Gastroesophageal sphincter (tissue), 4 donors: Measurements from ENCODE around the gene DEPDC1B. TPM values are rescaled to one million over a fixed set of nuclear protein-coding genes. Genes with fewer than 3 reads are reported as not detected.

Source experiments
- ATAC-seq: fragments of 150-250 bp; one replicate; pipeline ENCODE4 v1.9.1; 2016; ENCODE audit warnings: mild to moderate bottlenecking, moderate library complexity
- H3K27ac ChIP-seq, 4 donors: fragments of 200-600 bp; sonication (generic) in 3 of 4; 1 replicate in 3 of 4; 2 replicates in 1 of 4; pipeline ENCODE4 v1.5.1; 2016 to 2019
- H3K27me3 ChIP-seq: fragments of 200-600 bp; sonication (generic); one replicate; pipeline ENCODE4 v1.5.1; 2019
- H3K36me3 ChIP-seq, 2 donors: fragments of 200-600 bp; sonication (generic); one replicate each; pipeline ENCODE4 v1.5.1; 2019; ENCODE audit warnings: control low read depth in 1 of 2
- H3K4me1 ChIP-seq, 3 donors: fragments of 200-600 bp; sonication (generic); 1 replicate in 2 of 3; 2 replicates in 1 of 3; pipeline ENCODE4 v1.5.1; 2016 to 2019; ENCODE audit warnings: control low read depth in 2 of 3
- H3K4me3 ChIP-seq, 2 donors: fragments of 200-600 bp; sonication (generic); one replicate each; pipeline ENCODE4 v1.5.1; 2019; ENCODE audit warnings: mild to moderate bottlenecking in 1 of 2, moderate library complexity in 1 of 2
- H3K9me3 ChIP-seq, 3 donors: fragments of 200-600 bp; sonication (generic); one replicate each; pipeline ENCODE4 v1.5.1; 2017 to 2019; ENCODE audit warnings: control low read depth in 2 of 3
- CTCF ChIP-seq, 4 experiments: fragments of 200-600 bp in 2 of 4; fragments of 450-650 bp in 2 of 4; sonication (generic) in 1 of 4; IDR thresholded peaks; one replicate each; pipeline ENCODE4 v1.5.1; 2017 to 2019; ENCODE audit warnings: antibody characterized with exemption in 4 of 4, mild to moderate bottlenecking in 2 of 4, moderate library complexity in 2 of 4
- EP300 ChIP-seq: sonication (generic); formaldehyde crosslinking; IDR thresholded peaks from one replicate; pipeline ENCODE4 v1.6.1; 2017; ENCODE audit warnings: antibody characterized with exemption, mild to moderate bottlenecking
- POLR2A ChIP-seq, 2 donors: fragments of 450-650 bp; IDR thresholded peaks; one replicate each; pipeline ENCODE4 v1.6.1; 2017; ENCODE audit warnings: antibody characterized with exemption in 2 of 2, mild to moderate bottlenecking in 2 of 2, moderate library complexity in 1 of 2
- POLR2AphosphoS5 ChIP-seq: sonication (generic); formaldehyde crosslinking; IDR thresholded peaks from one replicate; pipeline ENCODE4 v1.6.1; 2017; ENCODE audit warnings: antibody characterized with exemption
- WGBS, 2 donors: methylation state at CpG; one replicate each; pipeline ENCODE4 v1.1.5; 2018; ENCODE audit warnings: low coverage in 1 of 2; 5-methylcytosine and 5-hydroxymethylcytosine counted together
- total RNA-seq, 4 donors: library from RNA; depleted of rRNA; stranded (reverse); fragments of >200 nt; gene quantifications; one replicate each; pipeline ENCODE4 v1.1.0, GENCODE V29; 2016

Gene DEPDC1B
- total RNA-seq, 4 donors from 2014 or later, result 0.62 to 0.69 TPM; not detected in 2

GRCh38 chr5:60698336-60698735, 1.6 kb downstream of the DEPDC1B start:
- no peak for ATAC-seq
- Histone ChIP-seq H3K27me3 (no peaks in the 10 kb centered on the region), H3K4me3 (no peak overlapping the region), H3K36me3 (no peaks in the 10 kb centered on the region), H3K27ac (no peak overlapping the region), H3K4me1 (peaks cover 0 to 18% (median 3%) of the 10 kb centered on the region in 3 donors), H3K9me3 (no peaks in the 10 kb centered on the region)
- WGBS, 2 donors, result 88 to 90% methylated on average over 3 to 4 of the region's 7 CpGs
- TF ChIP-seq EP300 (no peak), CTCF (IDR thresholded peaks at IDR 0.05) (no peak), POLR2AphosphoS5 (no peak), POLR2A (IDR thresholded peaks at IDR 0.05) (no peak)

- Histone ChIP-seq H3K9me3 (no peaks in the 10 kb centered on the region), H3K4me3 (no peak overlapping the region), H3K27ac (no peak overlapping the region), H3K36me3 (no peaks in the 10 kb centered on the region), H3K27me3 (no peaks in the 10 kb centered on the region), H3K4me1 (no peaks in the 10 kb centered on the region)
- no peak for ATAC-seq
- 71% methylated on average over 4 of the region's 4 CpGs for WGBS, 2 donors
- TF ChIP-seq EP300, result no peak
- no peak for TF ChIP-seq POLR2AphosphoS5
- no peak for TF ChIP-seq CTCF (IDR thresholded peaks at IDR 0.05)
- TF ChIP-seq POLR2A (IDR thresholded peaks at IDR 0.05), result no peak
These were observed 9.6 kb downstream of the DEPDC1B start for GRCh38 chr5:60690326-60690725.

GRCh38 chr5:60688980-60689379, 11.0 kb downstream of the DEPDC1B start:
- ATAC-seq, result no peak
- Histone ChIP-seq H3K4me3 (no peak overlapping the region), H3K9me3 (no peaks in the 10 kb centered on the region), H3K36me3 (no peaks in the 10 kb centered on the region), H3K4me1 (no peaks in the 10 kb centered on the region), H3K27ac (no peak overlapping the region), H3K27me3 (no peaks in the 10 kb centered on the region)
- 75 to 81% methylated on average over 1 of the region's 1 CpG for WGBS, 2 donors
- TF ChIP-seq CTCF (IDR thresholded peaks at IDR 0.05) (no peak), EP300 (no peak), POLR2AphosphoS5 (no peak)

GRCh38 chr5:60687927-60688720, 11.8 kb downstream of the DEPDC1B start:
- Histone ChIP-seq H3K27ac (no peak overlapping the region), H3K4me3 (no peak overlapping the region), H3K36me3 (no peaks in the 10 kb centered on the region), H3K4me1 (no peaks in the 10 kb centered on the region), H3K27me3 (no peaks in the 10 kb centered on the region), H3K9me3 (no peaks in the 10 kb centered on the region)
- TF ChIP-seq POLR2A (IDR thresholded peaks at IDR 0.05) (no peak), CTCF (IDR thresholded peaks at IDR 0.05) (no peak), EP300 (no peak), POLR2AphosphoS5 (no peak)
- 68 to 86% methylated on average over 2 of the region's 3 CpGs for WGBS, 2 donors
- no peak for ATAC-seq

GRCh38 chr5:60686157-60686556, 13.8 kb downstream of the DEPDC1B start:
- H3K36me3 ChIP-seq, result no peaks in the 10 kb centered on the region
- 95 to 96% methylated on average over 4 of the region's 4 CpGs for WGBS, 2 donors
- no peak for ATAC-seq
- no peaks in the 10 kb centered on the region for H3K9me3 ChIP-seq
- H3K27ac ChIP-seq, result no peak overlapping the region
- H3K4me3 ChIP-seq, result no peak overlapping the region
- H3K27me3 ChIP-seq, result no peaks in the 10 kb centered on the region
- no peak for TF ChIP-seq CTCF (IDR thresholded peaks at IDR 0.05)
- TF ChIP-seq POLR2A (IDR thresholded peaks at IDR 0.05), result no peak
- no peak for TF ChIP-seq POLR2AphosphoS5
- TF ChIP-seq EP300, result no peak
- no peaks in the 10 kb centered on the region for H3K4me1 ChIP-seq
